Measurements from ENCODE around the gene SPG7. TPM values are rescaled to one million over a fixed set of nuclear protein-coding genes. Genes with fewer than 3 reads are reported as not detected.
A peak's percentile ranks its signal among the peaks of the same experiment; 100 is the strongest.
"Not testable (repeated sequence)": the region's sequence is repeated elsewhere in the genome, so short reads cannot be mapped to it uniquely, and the experiment has no call there.

The SPG7 gene
- total RNA-seq, 1 donor from 2014 or later, result 166 TPM

- Mint-ChIP-seq H3K4me1 (ENCODE audit: low read depth, unreplicated experiment) (peaks cover 27% of the 10 kb centered on the region), H3K36me3 (ENCODE audit: unreplicated experiment) (no peaks in the 10 kb centered on the region), H3K4me3 (ENCODE audit: unreplicated experiment) (peak overlapping the region; percentile 70), H3K27ac (ENCODE audit: unreplicated experiment) (no peak overlapping the region), H3K9me3 (ENCODE audit: unreplicated experiment) (peaks cover 15% of the 10 kb centered on the region), H3K27me3 (ENCODE audit: unreplicated experiment) (peaks cover 13% of the 10 kb centered on the region)
- TF ChIP-seq CTCF (IDR thresholded peaks at IDR 0.05; ENCODE audit: partially characterized antibody, unreplicated experiment), result peak; percentile 86
- DNase-seq, result peak; percentile 72
Observed at GRCh38 chr16:89565506-89566372, 57.5 kb downstream of the SPG7 start.

GRCh38 chr16:89567656-89568594, 59.7 kb downstream of the SPG7 start:
- no peak for TF ChIP-seq CTCF (IDR thresholded peaks at IDR 0.05; ENCODE audit: partially characterized antibody, unreplicated experiment)
- H3K27me3 Mint-ChIP-seq (ENCODE audit: unreplicated experiment), result peaks cover 9% of the 10 kb centered on the region
- H3K4me1 Mint-ChIP-seq (ENCODE audit: low read depth, unreplicated experiment), result peaks cover 22% of the 10 kb centered on the region
- H3K27ac Mint-ChIP-seq (ENCODE audit: unreplicated experiment), result no peak overlapping the region
- no peak for DNase-seq
- H3K4me3 Mint-ChIP-seq (ENCODE audit: unreplicated experiment), result no peak overlapping the region
- H3K36me3 Mint-ChIP-seq (ENCODE audit: unreplicated experiment), result no peaks in the 10 kb centered on the region
- H3K9me3 Mint-ChIP-seq (ENCODE audit: unreplicated experiment), result peaks cover 12% of the 10 kb centered on the region

GRCh38 chr16:89569506-89570341, 61.5 kb downstream of the SPG7 start:
- Mint-ChIP-seq H3K27me3 (ENCODE audit: unreplicated experiment) (peaks cover 15% of the 10 kb centered on the region), H3K4me1 (ENCODE audit: low read depth, unreplicated experiment) (peaks cover 26% of the 10 kb centered on the region), H3K36me3 (ENCODE audit: unreplicated experiment) (no peaks in the 10 kb centered on the region), H3K4me3 (ENCODE audit: unreplicated experiment) (no peak overlapping the region), H3K27ac (ENCODE audit: unreplicated experiment) (no peak overlapping the region), H3K9me3 (ENCODE audit: unreplicated experiment) (peaks cover 19% of the 10 kb centered on the region)
- TF ChIP-seq CTCF (IDR thresholded peaks at IDR 0.05; ENCODE audit: partially characterized antibody, unreplicated experiment), result no peak
- DNase-seq, result no peak

- peaks cover 12% of the 10 kb centered on the region for H3K27me3 Mint-ChIP-seq (ENCODE audit: unreplicated experiment)
- H3K4me3 Mint-ChIP-seq (ENCODE audit: unreplicated experiment), result no peak overlapping the region
- no peak for TF ChIP-seq CTCF (IDR thresholded peaks at IDR 0.05; ENCODE audit: partially characterized antibody, unreplicated experiment)
Observed at GRCh38 chr16:89570342-89570923, 62.2 kb downstream of the SPG7 start.

GRCh38 chr16:89570983-89571598, 62.9 kb downstream of the SPG7 start:
- not testable (repeated sequence) for DNase-seq; H3K27ac Mint-ChIP-seq (ENCODE audit: unreplicated experiment); H3K36me3 Mint-ChIP-seq (ENCODE audit: unreplicated experiment); H3K4me3 Mint-ChIP-seq (ENCODE audit: unreplicated experiment)
- H3K4me1 Mint-ChIP-seq (ENCODE audit: low read depth, unreplicated experiment), result peaks cover 19% of the 10 kb centered on the region
- peaks cover 16% of the 10 kb centered on the region for H3K9me3 Mint-ChIP-seq (ENCODE audit: unreplicated experiment)
- H3K27me3 Mint-ChIP-seq (ENCODE audit: unreplicated experiment), result peaks cover 12% of the 10 kb centered on the region

More at GRCh38 chr16:89570342-89570923, 62.2 kb downstream of the SPG7 start:
- peaks cover 22% of the 10 kb centered on the region for H3K4me1 Mint-ChIP-seq (ENCODE audit: low read depth, unreplicated experiment)
- H3K36me3 Mint-ChIP-seq (ENCODE audit: unreplicated experiment), result no peaks in the 10 kb centered on the region
- no peak overlapping the region for H3K27ac Mint-ChIP-seq (ENCODE audit: unreplicated experiment)
- DNase-seq, result no peak
- H3K9me3 Mint-ChIP-seq (ENCODE audit: unreplicated experiment), result peaks cover 16% of the 10 kb centered on the region
